Measurements from ENCODE around the gene ABRACL. TPM values are rescaled to one million over a fixed set of nuclear protein-coding genes. Genes with fewer than 3 reads are reported as not detected.

ABRACL gene
- polyA plus RNA-seq (2011; rRNA removed), result 40.4 and 56.4 TPM in 2 replicates
- polyA minus RNA-seq (2011; rRNA and poly(A)+ RNA removed), result 11.3 and 11.6 TPM in 2 replicates

DNA sequence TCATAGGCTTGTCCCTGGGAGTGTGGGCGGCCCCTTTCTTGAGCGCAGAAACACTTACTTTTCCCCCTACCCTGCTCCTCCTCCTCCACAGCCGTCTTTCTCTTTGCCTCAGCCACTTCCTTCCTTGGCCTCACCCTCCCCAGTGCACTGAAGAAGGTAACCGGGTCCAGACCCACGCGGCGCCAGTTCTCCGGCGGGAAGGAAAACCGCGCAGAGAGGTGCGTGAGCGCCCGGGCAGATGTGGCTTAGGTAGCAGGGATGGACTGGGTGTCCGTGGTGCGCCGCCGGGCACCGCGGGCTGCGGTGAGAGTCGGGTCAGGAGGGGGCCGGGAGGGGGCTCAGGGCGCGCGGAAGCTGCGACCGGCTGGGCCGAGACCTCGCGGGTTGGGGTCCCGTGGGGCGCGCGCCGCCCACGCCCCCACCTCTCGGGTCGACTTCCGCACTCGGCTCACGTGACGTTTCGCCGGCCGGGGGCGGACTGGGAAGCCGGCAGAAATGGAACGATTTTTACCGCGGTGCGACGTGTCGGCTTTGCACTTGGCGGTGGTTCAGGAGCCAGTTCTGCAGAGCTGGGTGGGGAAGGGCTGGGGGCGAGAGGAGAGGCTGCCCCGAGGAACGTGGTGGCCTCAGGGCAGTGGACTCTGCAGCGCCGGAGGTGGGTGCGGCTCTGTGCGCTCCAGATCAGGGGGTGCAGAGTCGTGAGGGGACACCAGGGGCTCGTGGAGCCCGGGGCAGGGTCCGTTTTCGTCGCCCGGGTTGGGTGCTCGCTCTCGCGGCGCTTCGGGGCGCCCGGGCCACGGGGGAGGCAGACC lies at the start of gene ABRACL:
Gene ABRACL, plus strand, starts transcription at position 88 of the 812 bp plus-strand sequence. CDS start 5,416 bp downstream, outside the sequence.
- Histone ChIP-seq H3K4me3 (ENCODE audit: low read depth, low read length) (peak within 1 kb of the TSS; percentile 93), H3K9me3 (ENCODE audit: control insufficient read depth, insufficient read depth, low read length) (no peaks in the 10 kb centered on the region; the same call in 1 of the 2 replicates), H3K27ac (ENCODE audit: low read depth, low read length) (peak within 1 kb of the TSS; percentile 77), H3K27me3 (ENCODE audit: control insufficient read depth, insufficient read depth, low read length) (no peaks in the 10 kb centered on the region)
- POLR2A ChIA-PET, result interaction anchor here (0.6 to 1.0 kb wide), 3 partner anchors 42 to 116 kb away, joined by 3 read pairs; no protein-coding TSS in a partner anchor
- DNase-seq (ENCODE audit: low read depth, low spot score), result peak; percentile 26
- CTCF ChIA-PET, result interaction anchor here (0.8 to 1.1 kb wide), 2 partner anchors 125 to 336 kb away, joined by 3 read pairs; no protein-coding TSS in a partner anchor
- TF ChIP-seq, protein P1, sequence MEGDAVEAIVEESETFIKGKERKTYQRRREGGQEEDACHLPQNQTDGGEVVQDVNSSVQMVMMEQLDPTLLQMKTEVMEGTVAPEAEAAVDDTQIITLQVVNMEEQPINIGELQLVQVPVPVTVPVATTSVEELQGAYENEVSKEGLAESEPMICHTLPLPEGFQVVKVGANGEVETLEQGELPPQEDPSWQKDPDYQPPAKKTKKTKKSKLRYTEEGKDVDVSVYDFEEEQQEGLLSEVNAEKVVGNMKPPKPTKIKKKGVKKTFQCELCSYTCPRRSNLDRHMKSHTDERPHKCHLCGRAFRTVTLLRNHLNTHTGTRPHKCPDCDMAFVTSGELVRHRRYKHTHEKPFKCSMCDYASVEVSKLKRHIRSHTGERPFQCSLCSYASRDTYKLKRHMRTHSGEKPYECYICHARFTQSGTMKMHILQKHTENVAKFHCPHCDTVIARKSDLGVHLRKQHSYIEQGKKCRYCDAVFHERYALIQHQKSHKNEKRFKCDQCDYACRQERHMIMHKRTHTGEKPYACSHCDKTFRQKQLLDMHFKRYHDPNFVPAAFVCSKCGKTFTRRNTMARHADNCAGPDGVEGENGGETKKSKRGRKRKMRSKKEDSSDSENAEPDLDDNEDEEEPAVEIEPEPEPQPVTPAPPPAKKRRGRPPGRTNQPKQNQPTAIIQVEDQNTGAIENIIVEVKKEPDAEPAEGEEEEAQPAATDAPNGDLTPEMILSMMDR (IDR thresholded peaks at IDR 0.05; ENCODE audit: low read depth, low read length), result no peak

- H3K9me3 ChIP-seq (ENCODE audit: control insufficient read depth, insufficient read depth, low read length), result no peaks in the 10 kb centered on the region
- no peak for DNase-seq (ENCODE audit: low read depth, low spot score)
- no peak overlapping the region for H3K4me3 ChIP-seq (ENCODE audit: low read depth, low read length)
- POLR2A ChIA-PET, result no interaction called here
- CTCF ChIA-PET, result interaction anchor here (0.6 kb wide), 1 partner anchor 9 kb away, joined by 3 read pairs; the partner anchor contains the start of gene REPS1
- no peak overlapping the region for H3K27ac ChIP-seq (ENCODE audit: low read depth, low read length)
- no peaks in the 10 kb centered on the region for H3K27me3 ChIP-seq (ENCODE audit: control insufficient read depth, insufficient read depth, low read length)
- TF ChIP-seq, protein P1 (IDR thresholded peaks at IDR 0.05; ENCODE audit: low read depth, low read length), result no peak
Observed at GRCh38 chr6:138979365-138979764, 49.2 kb upstream of the ABRACL start.

- Histone ChIP-seq H3K27ac (ENCODE audit: low read depth, low read length) (no peak overlapping the region), H3K9me3 (ENCODE audit: control insufficient read depth, insufficient read depth, low read length) (no peaks in the 10 kb centered on the region), H3K27me3 (ENCODE audit: control insufficient read depth, insufficient read depth, low read length) (no peaks in the 10 kb centered on the region), H3K4me3 (ENCODE audit: low read depth, low read length) (no peak overlapping the region)
- ChIA-PET POLR2A (no interaction called here), CTCF (interaction anchor here (0.7 kb wide), 1 partner anchor 99 kb away, joined by 6 read pairs; no protein-coding TSS in a partner anchor)
- DNase-seq (ENCODE audit: low read depth, low spot score), result no peak
- TF ChIP-seq, protein P1 (IDR thresholded peaks at IDR 0.05; ENCODE audit: low read depth, low read length), result no peak
Observed at GRCh38 chr6:138979813-138980668, 48.5 kb upstream of the ABRACL start.

DNA sequence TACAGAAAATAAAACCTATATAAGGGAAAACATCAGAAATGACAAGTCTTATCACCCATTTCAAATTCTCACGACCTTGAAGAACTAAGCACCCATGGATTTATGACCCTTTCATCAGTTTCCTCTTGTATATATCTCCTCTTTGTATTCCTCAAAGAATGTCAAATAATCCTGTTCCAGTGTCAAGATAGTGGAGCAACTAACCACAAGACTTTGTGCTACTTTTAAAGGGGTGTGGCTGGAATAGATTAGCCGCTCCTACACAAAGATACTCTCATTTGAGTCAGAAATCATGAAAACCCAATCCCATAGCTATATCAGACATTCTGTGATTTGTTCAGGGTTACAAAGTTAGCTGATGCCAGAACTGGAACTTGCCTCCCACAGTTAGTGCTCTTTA lies 47.1 kb upstream of the ABRACL start:
- no peaks in the 10 kb centered on the region for H3K9me3 ChIP-seq (ENCODE audit: control insufficient read depth, insufficient read depth, low read length)
- no peak overlapping the region for H3K4me3 ChIP-seq (ENCODE audit: low read depth, low read length)
- TF ChIP-seq, protein P1 (IDR thresholded peaks at IDR 0.05; ENCODE audit: low read depth, low read length), result no peak
- H3K27me3 ChIP-seq (ENCODE audit: control insufficient read depth, insufficient read depth, low read length), result no peaks in the 10 kb centered on the region
- CTCF ChIA-PET, result interaction anchor here (0.7 kb wide), 1 partner anchor 332 kb away, joined by 3 read pairs; no protein-coding TSS in a partner anchor
- POLR2A ChIA-PET, result no interaction called here
- no peak for DNase-seq (ENCODE audit: low read depth, low spot score)
- no peak overlapping the region for H3K27ac ChIP-seq (ENCODE audit: low read depth, low read length)

All from AG04450 (cell line).